ENCODE results near the gene PSMA8. TPM values are rescaled to one million over a fixed set of nuclear protein-coding genes. Genes with fewer than 3 reads are reported as not detected.
"Not testable (repeated sequence)": the region's sequence is repeated elsewhere in the genome, so short reads cannot be mapped to it uniquely, and the experiment has no call there.

Gene PSMA8
- total RNA-seq, 1 donor from 2014 or later, result not detected

GRCh38 chr18:26230497-26230896 lies 96.8 kb downstream of the PSMA8 start:
- no peak for DNase-seq (ENCODE audit: low read depth)

- no peak for DNase-seq (ENCODE audit: low read depth)
Observed at GRCh38 chr18:26233208-26233607, 99.5 kb downstream of the PSMA8 start.

GRCh38 chr18:26237363-26237762 lies 103.7 kb downstream of the PSMA8 start:
- not testable (repeated sequence) for DNase-seq (ENCODE audit: low read depth)

GRCh38 chr18:26238718-26239117 lies 105.0 kb downstream of the PSMA8 start:
- not testable (repeated sequence) for DNase-seq (ENCODE audit: low read depth)

- not testable (repeated sequence) for DNase-seq (ENCODE audit: low read depth)
Observed at GRCh38 chr18:26242392-26242791, 108.7 kb downstream of the PSMA8 start.

Other genes with a start within 250 kb of the PSMA8 start
- gene SS18, start 43.3 kb upstream of the PSMA8 start, total RNA-seq, result 60.8 and 67.9 TPM in 2 replicates
- 1.8 and 2.7 TPM in 2 replicates for gene TAF4B, start 92.6 kb downstream of the PSMA8 start, total RNA-seq